AG09309 (cell line): ENCODE measurements around the gene ALLC.
"Not testable (repeated sequence)": the region's sequence is repeated elsewhere in the genome, so short reads cannot be mapped to it uniquely, and the experiment has no call there.

Experiments
- DNase-seq: peaks from one replicate; pipeline ENCODE4 v3.0.0-alpha.2; 2010; ENCODE audit warnings: low read depth
- H3K4me3 ChIP-seq: 2 replicates; pipeline ENCODE4 v1.5.1; 2011; ENCODE audit warnings: mild to moderate bottlenecking, low read depth, low read length, moderate library complexity; ENCODE audit not compliant: control insufficient read depth
- TF ChIP-seq, protein P1 (sequence below): IDR thresholded peaks from 2 replicates; pipeline ENCODE4 v1.5.1; 2011; ENCODE audit warnings: mild to moderate bottlenecking, low read depth, low read length, inconsistent platforms; ENCODE audit not compliant: insufficient read depth, control insufficient read depth; ENCODE audit errors: missing control alignments

Gene ALLC

GRCh38 chr2:3633089-3633981 lies 24.7 kb upstream of the ALLC start:
- H3K4me3 ChIP-seq = no peak overlapping the region
- no peak for DNase-seq

DNA sequence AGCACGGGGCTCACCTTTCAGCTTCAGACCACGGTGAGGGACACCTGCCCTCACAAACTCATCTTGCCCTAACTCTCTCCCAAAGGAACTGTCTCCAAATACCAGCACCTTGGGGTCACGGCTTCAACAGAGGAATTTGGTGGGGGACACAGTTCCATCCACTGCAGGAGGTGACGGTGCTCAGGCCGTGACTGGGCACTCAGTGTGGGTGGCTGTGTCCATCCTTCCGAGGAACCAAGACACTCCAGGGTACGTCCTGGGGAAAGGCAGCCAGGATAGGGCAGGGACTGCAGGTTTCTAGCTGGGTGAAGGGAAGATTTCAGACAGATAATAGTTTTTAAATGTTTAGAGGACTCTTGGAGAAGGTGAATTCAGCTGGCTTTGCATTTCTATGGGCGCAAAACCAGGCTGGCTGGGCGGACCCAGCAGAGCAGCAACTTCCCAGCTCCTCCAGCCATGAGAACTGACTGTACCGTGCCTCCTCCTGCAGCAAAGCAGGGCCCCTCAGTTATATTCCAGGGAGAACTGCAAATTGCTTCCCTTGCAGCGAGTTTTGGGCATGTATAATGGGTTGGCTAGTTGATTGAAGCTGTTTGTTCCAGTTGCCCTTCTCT lies 23.9 kb upstream of the ALLC start:
- TF ChIP-seq, protein P1, sequence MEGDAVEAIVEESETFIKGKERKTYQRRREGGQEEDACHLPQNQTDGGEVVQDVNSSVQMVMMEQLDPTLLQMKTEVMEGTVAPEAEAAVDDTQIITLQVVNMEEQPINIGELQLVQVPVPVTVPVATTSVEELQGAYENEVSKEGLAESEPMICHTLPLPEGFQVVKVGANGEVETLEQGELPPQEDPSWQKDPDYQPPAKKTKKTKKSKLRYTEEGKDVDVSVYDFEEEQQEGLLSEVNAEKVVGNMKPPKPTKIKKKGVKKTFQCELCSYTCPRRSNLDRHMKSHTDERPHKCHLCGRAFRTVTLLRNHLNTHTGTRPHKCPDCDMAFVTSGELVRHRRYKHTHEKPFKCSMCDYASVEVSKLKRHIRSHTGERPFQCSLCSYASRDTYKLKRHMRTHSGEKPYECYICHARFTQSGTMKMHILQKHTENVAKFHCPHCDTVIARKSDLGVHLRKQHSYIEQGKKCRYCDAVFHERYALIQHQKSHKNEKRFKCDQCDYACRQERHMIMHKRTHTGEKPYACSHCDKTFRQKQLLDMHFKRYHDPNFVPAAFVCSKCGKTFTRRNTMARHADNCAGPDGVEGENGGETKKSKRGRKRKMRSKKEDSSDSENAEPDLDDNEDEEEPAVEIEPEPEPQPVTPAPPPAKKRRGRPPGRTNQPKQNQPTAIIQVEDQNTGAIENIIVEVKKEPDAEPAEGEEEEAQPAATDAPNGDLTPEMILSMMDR = no peak
- DNase-seq = no peak
- no peak overlapping the region for H3K4me3 ChIP-seq

More at GRCh38 chr2:3633089-3633981, 24.7 kb upstream of the ALLC start:
- TF ChIP-seq, protein P1 = no peak

GRCh38 chr2:3634596-3635121 lies 23.3 kb upstream of the ALLC start:
- no peak for DNase-seq
- TF ChIP-seq, protein P1 = no peak
- no peak overlapping the region for H3K4me3 ChIP-seq

- DNase-seq = no peak
Measured at GRCh38 chr2:3635171-3635974, 22.6 kb upstream of the ALLC start.

DNA sequence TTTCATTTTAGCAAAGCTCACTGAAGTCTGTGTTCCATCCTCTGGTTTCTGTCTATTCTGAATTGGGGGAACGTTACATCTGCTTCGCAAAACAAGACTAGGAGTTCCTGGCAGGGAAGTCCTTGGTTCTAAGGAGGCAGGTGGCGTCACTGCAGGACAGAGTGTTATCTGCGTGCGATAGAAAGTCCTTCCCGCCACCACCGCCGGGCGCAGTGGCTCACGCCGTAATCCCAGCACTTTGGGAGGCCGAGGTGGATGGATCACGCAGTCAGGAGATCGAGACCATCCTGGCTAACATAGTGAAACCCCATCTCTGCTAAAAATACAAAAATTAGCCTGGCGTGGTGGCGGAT lies 22.0 kb upstream of the ALLC start:
- not testable (repeated sequence) for DNase-seq, H3K4me3 ChIP-seq

More at GRCh38 chr2:3635171-3635974, 22.6 kb upstream of the ALLC start:
- TF ChIP-seq, protein P1 = no peak
- no peak overlapping the region for H3K4me3 ChIP-seq

DNA sequence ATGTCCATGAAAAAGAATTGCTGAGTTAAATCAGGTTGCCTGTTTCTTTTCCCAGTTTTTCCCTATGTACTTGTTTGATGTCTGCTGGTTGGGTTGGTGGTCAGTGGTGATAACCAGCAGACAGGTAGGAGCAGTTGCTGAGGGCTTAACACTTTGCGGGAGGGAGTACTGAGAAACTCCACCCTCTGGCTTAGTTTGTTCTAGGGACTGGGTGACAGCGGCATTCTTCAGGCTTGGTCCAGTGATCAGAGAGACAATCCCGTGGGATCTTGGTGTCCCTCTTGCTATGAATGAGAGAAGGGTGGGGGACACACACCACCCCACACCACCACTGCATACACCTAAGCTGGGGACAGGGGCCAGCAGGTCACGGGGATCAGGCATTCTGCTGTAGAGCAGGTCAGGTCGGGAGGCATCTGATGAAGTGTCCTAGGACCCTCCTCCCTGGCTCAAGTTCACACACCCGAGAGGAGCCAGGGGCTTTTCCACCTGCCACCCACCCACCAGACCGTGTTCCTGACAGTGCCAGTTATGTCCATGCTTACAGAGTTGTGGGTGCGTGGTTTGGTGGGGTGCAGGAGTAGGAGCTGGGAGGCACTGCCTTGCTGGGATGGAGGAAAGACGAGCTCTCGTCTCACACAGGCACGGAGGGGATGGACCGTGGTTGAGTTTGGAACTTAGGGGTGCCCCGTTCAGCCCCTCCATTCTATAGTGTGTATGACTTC lies 21.3 kb upstream of the ALLC start:
- H3K4me3 ChIP-seq = no peak overlapping the region
- TF ChIP-seq, protein P1 = no peak
- no peak for DNase-seq
